HL-60/S4 treated with retinoic acid at 250 ng/mL for 4 days and 3 days (cell line): Measurements from ENCODE around the gene PFN3.

Source experiments
- in situ Hi-C: fragments of 300-500 bp; cut with MboI; formaldehyde crosslinking; loops from 2 replicates; pipeline ENCODE4 v1.7.0; 2022; ENCODE audit warnings: low sequenced_read_pairs

Gene PFN3

DNA sequence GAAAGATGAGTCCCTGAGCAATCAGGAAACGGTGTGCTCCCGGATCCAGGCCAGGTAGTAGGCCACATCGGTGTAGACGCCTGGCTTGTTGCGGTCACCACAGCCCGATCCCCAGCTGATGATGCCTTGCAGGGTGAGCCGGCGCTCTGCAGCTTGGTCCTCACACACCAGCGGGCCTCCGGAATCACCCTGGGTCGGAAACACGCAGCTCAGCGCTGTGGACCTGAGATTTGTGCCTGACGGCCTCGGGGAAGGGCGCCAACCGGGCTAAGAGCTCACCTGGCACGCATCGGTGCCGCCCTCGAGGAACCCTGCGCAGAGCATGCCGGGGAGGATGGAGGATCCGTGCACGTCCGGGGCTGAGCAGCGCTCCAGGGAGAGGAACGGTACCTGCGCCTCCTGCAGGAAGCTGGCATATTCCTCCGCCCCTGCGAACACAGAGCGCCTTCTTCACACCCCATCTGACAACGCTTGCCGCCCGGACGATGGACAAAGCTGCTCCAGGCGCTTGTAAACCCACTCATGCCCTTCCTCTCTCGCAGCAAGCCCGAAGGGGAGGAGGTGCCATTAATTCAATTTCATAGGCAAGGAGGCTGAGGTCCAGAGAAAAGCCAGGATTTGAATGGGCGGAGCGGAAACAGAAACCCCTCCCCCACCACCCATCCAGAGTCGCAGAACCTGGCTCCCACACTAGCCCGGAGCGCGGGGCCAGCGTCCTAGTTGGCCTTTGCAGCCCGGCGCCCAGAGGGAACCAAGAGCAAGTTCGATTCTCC lies 2.0 kb upstream of the PFN3 start:
- in situ Hi-C loops: no loop called here

DNA sequence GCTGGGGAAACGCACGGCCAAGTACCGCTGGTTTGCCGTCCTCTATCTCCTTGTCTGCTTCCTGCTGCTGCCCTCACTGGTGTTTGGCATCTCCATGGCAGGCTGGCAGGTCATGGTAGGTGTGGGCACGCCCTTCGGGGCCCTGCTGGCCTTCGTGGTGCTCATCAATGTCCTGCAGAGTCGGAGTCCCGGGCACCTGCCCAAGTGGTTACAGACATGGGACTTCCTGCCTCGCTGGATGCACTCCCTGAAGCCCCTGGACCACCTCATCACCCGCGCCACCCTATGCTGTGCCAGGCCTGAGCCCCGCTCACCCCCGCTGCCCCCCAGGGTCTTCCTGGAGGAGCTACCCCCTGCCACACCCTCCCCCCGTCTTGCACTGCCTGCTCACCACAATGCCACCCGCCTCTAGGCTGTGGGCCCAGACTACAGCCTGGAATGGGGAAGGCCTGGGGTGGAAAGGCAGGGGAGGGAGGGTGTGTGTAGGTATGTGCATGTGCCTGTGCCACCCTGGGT lies 2.5 kb downstream of the PFN3 start:
- in situ Hi-C loops: no loop called here

DNA sequence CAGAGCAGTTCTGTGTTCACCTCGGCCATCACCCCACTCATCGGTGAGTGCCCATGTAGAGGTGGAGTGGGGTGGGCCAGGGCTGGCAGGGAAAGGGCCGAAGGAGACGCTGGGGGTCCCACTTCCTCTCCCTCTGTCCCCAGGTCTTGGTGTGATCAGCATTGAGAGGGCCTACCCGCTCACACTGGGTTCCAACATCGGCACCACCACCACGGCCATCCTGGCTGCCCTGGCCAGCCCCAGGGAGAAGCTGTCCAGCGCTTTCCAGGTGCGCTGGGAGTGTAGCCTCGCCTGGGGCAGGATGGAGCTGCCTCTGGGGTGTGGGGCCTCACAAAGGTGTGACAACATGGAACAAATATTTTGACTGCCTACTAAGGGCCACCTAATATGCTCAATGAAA lies 3.7 kb downstream of the PFN3 start:
- in situ Hi-C loops: no loop called here

DNA sequence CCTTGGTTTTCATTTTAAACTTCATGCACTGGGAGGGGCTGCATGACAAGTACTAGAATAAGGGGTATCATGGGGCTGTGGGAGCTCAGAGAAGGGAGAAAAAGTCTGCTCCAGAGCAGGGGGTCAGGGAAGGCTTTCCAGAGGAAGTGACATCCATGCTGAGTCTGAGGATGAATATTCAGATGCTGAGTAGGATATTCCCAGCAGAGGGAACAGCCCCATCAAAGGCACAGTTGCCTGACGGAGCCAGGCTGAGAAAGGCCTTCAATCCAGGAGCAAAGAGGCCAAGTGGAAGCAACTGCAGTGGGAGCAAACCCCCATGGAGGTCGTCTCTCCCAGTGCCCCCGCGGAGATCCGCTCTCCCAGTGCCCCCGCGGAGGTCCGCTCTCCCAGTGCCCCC lies 4.4 kb downstream of the PFN3 start:
- in situ Hi-C loops: no loop called here

DNA sequence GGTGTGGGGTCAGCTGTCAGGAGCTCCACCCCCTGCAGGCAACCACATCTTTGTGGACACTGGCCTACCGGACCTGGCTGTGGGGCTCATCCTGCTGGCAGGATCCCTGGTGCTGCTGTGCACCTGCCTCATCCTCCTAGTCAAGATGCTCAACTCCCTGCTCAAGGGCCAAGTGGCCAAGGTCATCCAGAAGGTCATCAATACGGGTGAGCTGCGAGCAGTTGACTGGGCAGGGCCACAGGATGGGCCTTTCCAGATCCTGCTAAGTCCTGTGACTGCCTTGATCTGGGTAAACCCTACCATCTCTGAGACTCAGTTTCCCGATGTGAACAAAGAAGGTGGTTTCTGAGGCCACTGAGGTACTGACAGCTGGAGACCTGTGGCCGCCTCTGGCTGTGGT lies 6.5 kb downstream of the PFN3 start:
- in situ Hi-C loops: loop anchor here (5.0 kb wide), 1 partner anchor 48 kb away; no protein-coding TSS in a partner anchor

DNA sequence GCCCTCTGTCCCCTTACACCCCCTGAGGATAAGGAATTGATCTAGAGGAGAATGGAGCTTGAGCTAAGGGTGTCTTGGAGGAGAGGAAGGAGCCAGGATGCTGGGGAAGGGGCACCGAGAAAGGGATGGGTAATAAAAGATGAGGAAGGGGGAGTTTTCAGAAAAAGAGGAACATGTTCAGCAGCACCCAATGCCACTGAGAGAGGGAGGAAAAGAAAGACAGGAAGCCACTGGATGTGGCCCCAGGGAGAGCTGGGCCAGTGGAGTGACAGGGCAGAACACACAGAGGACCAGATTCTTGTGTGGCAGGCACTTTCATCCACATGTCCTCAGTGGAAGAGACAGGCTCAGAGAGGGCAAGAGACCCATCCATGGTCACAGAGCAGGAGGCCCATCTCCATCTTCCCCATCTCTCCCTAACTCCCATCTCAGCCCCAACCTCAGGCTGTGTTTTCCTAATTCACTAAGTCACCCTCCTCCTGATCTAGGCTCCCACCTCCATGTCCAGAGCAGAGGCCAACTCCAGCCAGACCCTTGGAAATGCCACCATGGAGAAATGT lies 7.2 kb downstream of the PFN3 start:
- in situ Hi-C loops: loop anchor here (5.0 kb wide), 1 partner anchor 49 kb away; no protein-coding TSS in a partner anchor

DNA sequence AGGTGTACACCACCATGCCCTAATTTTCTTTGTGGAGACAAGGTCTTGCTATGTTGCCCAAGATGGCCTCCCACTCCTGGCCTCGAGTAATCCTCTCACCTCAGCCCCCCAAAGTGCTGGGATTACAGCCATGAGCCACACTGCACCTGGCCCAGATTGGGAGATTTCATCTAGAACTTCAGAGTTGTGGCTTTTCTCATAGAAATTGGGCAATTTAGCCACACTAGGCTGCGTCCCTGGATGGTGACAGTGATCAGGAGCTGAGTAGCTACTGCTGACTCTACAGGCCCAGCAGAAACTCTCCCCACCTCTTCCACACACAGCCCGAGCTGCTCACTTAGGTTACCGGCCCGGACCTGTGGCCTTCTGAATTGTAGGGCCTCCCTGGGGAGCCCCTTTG lies 7.7 kb downstream of the PFN3 start:
- in situ Hi-C loops: loop anchor here (5.0 kb wide), 1 partner anchor 50 kb away; no protein-coding TSS in a partner anchor

DNA sequence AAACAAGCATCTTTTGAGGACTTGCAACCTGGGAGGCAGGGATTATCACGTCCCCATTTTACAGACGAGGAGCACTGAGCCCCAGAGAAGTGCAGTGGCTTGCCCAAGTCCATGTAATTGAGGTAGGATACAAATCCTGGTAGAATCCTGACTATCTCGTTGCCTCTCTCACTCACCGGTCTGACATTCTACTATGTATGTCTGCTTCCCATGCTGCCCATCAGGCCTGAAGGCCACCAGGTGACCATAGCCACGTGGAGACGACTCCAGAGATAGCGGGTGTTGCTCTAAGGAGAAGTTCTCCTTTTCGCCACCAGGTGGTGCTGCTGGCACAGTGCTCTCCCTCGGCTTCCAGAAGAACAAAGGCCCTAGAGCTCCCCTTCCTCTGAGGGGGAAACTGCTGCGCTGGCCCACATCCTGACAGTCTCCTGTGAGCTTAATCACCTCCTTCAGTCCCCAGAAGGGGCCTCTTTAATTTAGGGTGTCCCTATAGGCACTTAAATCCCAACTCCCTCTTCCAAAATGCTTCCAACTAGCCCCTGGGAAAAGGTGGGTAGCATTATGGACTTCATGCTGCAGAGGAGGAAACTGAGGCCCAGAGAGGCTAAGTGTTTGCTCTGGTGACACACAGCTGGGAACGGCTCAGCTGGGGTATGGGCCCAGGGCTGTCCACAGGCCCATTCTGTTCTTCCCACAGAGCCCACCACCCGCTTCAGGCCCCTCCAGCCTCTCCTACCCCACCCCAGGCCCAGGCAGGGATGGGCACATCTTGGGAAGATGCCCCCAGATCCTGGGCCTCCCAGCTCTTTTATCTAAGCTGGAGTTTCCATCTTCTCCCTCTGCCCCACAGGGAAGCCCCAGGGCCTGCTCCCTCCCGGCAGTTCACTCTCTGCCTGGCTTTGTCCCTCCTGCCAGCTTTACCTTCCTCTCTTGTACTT lies 9.8 kb downstream of the PFN3 start:
- in situ Hi-C loops: loop anchor here (5.0 kb wide), 1 partner anchor 52 kb away; no protein-coding TSS in a partner anchor

DNA sequence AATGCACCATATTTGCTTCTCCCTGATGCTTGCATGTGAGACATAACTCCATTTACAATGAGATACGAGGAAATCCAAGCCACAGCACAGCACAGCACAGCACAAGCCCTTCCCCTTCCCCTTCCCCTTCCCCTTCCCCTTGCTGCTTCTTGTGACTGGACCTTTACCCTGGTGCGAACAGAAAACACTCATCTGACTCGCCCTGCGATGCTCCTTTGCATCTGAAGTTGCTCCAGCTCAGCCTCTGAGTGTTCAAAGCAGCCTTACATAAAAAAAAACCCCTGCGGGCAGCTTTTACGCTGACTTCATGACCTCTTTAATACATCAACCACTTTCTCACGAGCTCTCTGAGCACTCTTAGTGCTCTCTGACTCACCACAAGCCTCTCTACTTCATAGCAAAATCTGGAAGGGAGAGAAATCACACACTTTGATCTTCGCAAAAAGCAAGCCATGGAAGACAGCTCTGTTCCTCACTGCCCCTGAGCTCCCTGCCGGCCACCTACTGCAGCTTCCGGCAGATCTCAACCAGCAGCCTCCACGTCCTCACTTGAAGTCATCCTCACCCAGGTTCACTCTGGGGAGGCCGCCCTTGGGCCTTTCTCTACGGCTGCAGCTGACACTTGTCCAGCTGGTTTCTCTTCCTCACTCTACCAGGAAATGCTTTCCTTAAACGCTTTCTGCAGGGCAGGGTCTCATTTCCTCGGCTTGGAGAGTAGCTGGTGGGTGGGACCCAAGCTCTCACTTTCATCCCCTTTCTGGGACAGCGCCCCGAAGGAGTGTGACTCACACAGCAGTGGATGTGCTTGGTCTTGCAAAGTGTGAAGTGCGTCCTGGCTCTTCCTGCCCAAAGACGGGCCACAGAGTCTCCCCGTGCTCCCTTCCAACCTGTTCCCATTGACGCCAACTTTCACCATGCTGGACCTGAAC lies 11.0 kb downstream of the PFN3 start:
- in situ Hi-C loops: loop anchor here (5.0 kb wide), 1 partner anchor 53 kb away; no protein-coding TSS in a partner anchor

DNA sequence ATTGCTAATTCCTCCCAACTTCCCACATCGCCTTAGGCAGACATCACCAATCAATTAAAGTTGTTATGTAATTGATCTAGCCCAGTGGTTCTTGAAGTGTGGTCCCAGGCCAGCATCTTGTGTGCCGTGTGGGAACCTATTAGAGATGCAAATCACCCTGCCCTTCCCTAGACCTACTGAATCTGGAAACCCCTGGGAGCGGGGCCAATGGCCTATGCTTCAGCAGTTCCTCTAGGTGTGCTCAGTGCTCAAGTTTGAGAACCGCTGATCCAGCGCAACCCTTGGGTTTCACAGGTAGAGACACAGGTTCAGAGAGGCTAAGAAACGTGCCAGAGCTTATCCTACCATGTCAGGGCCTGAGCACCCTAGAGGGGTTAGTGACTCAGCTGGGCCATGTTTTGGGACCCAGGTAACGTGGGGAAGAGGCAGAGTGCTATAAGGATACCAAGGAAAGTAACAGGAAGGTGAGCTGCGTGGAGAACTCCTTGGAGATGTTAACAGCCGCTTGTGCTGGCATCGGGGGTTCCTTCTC lies 11.9 kb downstream of the PFN3 start:
- in situ Hi-C loops: no loop called here

DNA sequence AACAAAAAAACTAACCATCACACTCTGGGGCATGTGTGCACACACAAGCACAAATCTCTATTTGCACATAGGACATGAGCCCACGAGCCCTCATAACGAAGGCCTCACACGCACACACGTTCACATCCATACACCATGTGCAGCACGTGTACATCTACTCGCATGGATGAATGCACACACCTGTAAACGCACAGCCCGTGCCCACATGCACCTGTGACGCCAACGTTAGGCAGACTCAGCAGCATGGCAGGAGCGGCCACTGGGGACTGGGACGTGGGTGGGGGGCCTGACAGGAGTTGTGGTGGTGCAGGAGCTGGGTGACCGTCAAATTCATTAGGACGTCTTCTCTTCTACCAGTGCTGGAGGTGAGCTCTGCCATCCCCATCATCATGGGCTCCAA lies 13.1 kb downstream of the PFN3 start:
- in situ Hi-C loops: no loop called here

DNA sequence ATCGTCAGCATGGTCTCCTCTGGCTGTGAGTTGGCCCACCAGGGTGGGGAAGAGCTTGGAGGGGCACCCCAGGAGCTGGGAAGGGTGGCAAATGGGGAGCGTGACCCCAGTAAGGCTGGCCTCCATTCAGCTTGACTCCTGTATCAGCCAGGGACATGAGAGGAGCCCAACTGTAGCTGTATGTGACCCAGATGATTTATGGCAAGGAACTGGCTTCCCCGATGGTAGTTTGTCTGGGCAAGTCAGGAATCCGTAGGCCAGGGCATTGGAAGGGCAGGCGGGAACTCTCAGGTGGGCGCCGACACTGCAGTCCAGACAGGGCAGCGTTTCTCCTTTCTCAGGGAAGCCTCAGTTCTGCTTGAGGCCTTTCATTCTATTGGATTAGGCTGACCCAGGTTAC lies 13.9 kb downstream of the PFN3 start:
- in situ Hi-C loops: no loop called here

DNA sequence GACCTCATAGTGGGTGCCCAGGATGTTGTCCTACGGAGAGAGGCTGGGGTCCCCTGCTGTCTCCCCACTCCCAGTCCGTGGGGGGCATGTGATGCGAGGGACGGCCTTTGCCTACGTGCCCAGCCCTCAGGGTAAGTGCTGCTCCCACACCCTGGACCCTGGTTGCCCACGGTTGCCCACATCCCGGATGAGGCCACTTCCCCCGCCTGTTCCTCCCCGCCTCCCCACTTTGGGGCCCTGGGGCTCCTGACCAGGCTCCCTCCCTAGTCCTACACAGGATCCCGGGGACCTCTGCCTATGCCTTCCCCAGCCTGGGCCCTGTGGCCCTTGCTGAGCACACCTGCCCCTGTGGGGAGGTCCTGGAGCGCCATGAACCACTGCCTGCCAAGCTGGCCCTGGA lies 14.7 kb downstream of the PFN3 start:
- in situ Hi-C loops: no loop called here

DNA sequence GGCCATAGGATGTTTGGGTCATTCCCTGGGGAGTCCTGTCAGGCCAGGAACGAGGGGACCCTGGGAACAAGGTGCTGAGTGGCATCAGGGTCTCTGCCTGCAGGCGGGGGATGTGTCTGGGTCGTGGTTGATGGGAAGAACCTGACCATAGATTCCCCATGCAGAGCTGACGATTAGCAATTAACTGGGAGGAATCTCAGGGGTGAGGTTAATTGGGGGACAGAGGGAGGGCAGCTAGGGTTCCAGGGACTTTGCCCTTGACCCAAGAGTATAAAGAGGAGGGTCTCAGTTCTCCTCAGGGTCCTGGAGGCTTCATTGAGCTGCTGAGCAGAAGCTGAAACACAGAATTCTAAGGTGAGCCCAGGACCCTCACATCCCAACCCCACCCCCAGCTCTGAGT lies 16.3 kb downstream of the PFN3 start, which contains the start of gene SLC34A1:
Gene SLC34A1, plus strand, starts transcription at position 301 of the 400 bp plus-strand sequence. CDS start 1,308 bp downstream, outside the sequence.
- in situ Hi-C loops: no loop called here

DNA sequence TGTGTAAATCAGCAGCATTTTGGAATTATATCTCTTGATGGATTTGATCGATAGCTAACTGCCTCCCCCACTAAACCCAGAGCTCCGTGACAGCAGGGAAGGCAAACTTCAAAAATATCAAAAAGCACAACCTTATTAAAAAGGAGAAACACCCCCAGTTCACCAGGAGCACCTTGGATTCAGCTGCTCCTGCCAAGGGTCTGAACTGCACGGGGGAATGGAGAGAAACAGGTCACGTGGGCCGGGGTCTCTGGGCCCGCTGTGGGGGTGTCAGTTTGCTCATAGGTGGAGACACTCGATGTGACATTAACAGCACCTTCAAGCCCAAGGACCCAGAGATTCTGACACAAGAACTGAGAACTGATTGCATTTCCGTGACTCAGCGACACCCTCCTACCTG lies 17.3 kb downstream of the PFN3 start:
- in situ Hi-C loops: no loop called here

DNA sequence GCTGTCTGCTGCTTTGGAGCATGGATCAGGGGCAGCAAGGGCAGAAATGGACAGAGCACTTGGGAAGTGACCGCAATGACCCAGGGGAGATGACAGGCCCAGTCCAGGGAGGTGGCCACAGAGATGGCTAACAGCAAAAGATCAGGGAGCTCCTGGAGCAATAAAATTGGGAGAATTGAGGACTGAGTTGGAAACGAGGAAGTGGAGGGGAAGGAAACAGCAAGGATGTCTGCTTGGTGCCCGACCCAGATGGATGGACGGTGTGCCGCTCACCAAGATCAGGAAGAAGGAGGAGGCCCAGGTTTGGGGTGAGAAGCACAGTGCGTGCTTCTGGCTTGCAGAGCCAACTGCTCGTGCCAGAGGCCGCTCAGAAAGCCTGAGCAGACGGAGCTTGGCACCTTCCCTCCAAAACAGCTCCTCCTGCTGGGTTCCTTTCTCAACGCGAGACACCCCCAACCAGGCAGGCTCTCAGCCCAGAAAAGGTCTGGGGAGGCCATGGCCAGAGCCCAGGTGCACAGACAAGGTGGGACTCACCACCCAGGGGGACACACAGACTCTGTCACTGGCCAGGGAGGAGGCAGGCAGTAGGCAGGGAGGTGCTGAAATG lies 17.9 kb downstream of the PFN3 start:
- in situ Hi-C loops: no loop called here

DNA sequence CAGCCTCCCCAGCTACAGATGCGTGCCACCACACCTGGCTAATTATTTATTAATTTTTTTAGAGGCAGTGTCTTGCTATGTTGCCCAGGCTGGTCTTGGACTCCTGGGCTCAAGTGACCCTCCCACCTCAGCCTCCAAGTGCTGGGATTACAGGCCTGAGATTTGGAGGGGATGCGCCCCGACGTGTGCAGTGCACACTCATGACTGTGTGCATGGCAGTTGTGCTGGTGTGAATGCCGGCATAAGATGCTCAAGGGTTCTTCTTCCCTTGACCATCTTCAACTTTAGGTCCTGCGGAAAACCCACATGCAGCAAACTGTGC lies 19.7 kb downstream of the PFN3 start:
- in situ Hi-C loops: no loop called here

DNA sequence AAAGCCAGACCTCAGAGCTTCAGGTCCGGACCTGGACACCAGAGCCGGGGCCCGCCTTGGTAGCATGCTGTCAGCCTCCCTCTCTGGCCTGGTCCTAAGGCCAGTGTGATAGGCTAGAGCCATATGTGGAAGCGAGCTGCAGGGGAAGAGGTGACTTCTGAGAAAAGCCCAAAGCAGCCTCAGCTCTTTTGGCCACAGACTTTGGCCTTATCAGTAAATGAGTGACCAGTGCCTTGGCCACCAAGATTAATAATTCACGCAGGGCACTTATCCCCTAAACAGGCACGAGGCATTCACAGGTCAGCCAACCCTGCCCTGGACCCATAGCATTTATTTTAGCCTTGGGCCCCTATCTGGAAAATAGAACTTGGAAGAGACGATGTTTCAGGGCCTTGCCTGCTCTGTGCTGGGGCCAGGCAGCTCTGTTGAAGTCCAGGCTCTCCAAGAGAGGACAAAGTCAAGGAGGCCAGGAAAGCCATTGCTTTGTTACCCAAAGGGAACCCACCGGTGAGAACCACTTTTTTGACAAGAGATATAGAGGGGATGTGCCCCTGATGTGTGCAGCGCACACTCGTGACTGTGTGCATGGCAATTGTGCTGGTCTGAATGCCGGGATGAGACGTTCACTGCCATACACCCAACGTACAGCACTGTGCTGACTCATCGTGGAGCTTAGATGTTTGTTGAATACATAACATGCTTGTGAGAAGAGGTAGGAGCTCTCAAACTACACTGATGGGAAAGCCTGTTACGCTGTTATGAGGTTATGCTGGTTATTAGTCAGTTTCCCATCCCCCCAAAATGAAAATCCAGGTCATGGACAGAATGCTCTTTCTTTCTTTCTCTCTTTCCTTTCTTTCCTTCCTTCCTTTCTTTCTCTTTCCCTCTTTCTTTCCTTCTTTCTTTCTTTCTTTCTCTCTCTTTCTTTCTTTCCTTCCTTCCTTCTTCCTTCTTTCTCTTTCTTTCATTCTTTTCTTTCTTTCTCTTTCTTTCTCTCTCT lies 21.3 kb downstream of the PFN3 start:
- in situ Hi-C loops: no loop called here
